Stromal cell of bone marrow (primary cell): ENCODE measurements around the gene DDX59.

Experiments
- DNase-seq: peaks from one replicate; pipeline ENCODE4 v3.0.0-alpha.2; 2012; ENCODE audit warnings: low read depth

The DDX59 gene

GRCh38 chr1:200669314-200670241 is at the start of gene DDX59:
DDX59 (minus strand) TSS chr1:200669907; CDS start chr1:200666740, 3,167 bp downstream.
- peak; percentile 98 for DNase-seq

- DNase-seq: no peak
Measured at GRCh38 chr1:200714504-200715187, 44.9 kb upstream of the DDX59 start.

- no peak for DNase-seq
Measured at GRCh38 chr1:200710166-200710565, 40.5 kb upstream of the DDX59 start.

GRCh38 chr1:200708769-200709168 is 39.1 kb upstream of the DDX59 start:
- DNase-seq: no peak

GRCh38 chr1:200708161-200708560 is 38.5 kb upstream of the DDX59 start:
- DNase-seq: no peak

- DNase-seq: no peak
Measured at GRCh38 chr1:200707116-200707515, 37.4 kb upstream of the DDX59 start.

- no peak for DNase-seq
Measured at GRCh38 chr1:200706111-200706814, 36.6 kb upstream of the DDX59 start.

- no peak for DNase-seq
Measured at GRCh38 chr1:200704986-200705500, 35.3 kb upstream of the DDX59 start.

GRCh38 chr1:200699871-200700270 is 30.2 kb upstream of the DDX59 start:
- peak; percentile 19 for DNase-seq

GRCh38 chr1:200694738-200695137 is 25.0 kb upstream of the DDX59 start:
- no peak for DNase-seq

GRCh38 chr1:200693327-200693726 is 23.6 kb upstream of the DDX59 start:
- DNase-seq: no peak

- no peak for DNase-seq
Measured at GRCh38 chr1:200692316-200692715, 22.6 kb upstream of the DDX59 start.

- no peak for DNase-seq
Measured at GRCh38 chr1:200686620-200687019, 16.9 kb upstream of the DDX59 start.

- DNase-seq: no peak
Measured at GRCh38 chr1:200684015-200684414, 14.3 kb upstream of the DDX59 start.

- no peak for DNase-seq
Measured at GRCh38 chr1:200683298-200683697, 13.6 kb upstream of the DDX59 start.

- DNase-seq: no peak
Measured at GRCh38 chr1:200681231-200681630, 11.5 kb upstream of the DDX59 start.

GRCh38 chr1:200676829-200677228 is 7.1 kb upstream of the DDX59 start:
- no peak for DNase-seq

- no peak for DNase-seq
Measured at GRCh38 chr1:200675588-200675852, 5.8 kb upstream of the DDX59 start.

- DNase-seq: no peak
Measured at GRCh38 chr1:200674838-200675587, 5.3 kb upstream of the DDX59 start.

- no peak for DNase-seq
Measured at GRCh38 chr1:200673952-200674823, 4.5 kb upstream of the DDX59 start.

- DNase-seq: no peak
Measured at GRCh38 chr1:200671235-200671786, 1.6 kb upstream of the DDX59 start.
